Measurements from ENCODE around the gene SHISA9.

- TF ChIP-seq CTCF (IDR thresholded peaks at IDR 0.05), result no peak
- no peak for TF ChIP-seq POLR2A (IDR thresholded peaks at IDR 0.05)
- TF ChIP-seq POLR2AphosphoS5 (IDR thresholded peaks at IDR 0.05), result no peak
- TF ChIP-seq EP300 (IDR thresholded peaks at IDR 0.05), result no peak
Measured at GRCh38 chr16:12958366-12958765, 57.0 kb downstream of the SHISA9 start.

Data from stomach (tissue), 4 donors.